ENCODE data around the gene FAM135A. TPM values are rescaled to one million over a fixed set of nuclear protein-coding genes. Genes with fewer than 3 reads are reported as not detected.

Gene FAM135A
- total and polyA plus RNA-seq, 2 of the 13 experiments (the other 11 are each of a cell fraction or from before 2014, with no cell fraction given): 26.9 to 31.5 TPM

DNA sequence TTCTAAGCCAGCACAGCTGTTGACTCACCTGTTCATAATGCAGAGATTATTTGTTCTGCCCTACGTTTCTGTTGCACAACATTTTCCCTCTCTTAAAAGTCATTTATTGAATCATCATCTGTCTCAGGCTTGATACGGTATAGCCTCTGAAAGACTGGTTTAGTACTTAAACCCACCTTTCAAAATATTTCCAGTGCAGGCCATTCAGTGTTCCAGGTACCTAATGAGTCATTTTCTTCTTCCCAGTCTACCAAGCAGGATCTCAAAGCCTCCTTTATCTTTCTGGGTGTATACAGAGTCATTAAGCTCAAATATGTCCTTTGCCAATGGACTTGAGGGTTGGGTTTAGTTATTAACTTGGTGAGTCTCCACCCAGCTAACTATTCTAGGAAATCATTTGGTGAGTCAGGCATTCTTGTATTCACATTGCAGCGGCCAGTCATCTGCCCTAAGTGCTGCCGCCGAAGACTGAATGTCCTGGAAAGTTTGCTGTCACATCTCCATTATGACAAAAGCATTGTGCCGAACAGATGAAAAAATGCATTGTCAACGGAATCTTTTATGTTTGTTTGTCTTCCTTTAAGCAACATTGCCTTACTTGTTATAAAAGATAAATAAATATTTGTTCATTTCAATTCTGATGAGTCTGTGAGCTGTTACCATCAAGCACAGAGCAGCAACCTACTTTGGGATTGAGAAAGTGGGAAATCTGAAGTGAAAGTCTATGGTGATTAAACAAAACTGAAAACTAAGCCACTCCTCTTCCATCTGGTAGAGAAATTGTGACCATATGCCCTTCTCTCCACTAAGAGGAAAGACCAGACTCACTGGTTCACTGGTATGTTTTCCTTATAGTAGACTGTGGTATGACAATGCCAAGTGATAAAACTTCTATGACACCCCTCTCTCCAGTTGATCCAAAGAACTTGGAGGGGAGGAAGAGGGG lies 14.3 kb upstream of the FAM135A start (continued):
- no peak for TF ChIP-seq ZSCAN20 (CRISPR knock-in tag; IDR thresholded peaks at IDR 0.05; ENCODE audit: borderline replicate concordance)
- TF ChIP-seq, protein P1, sequence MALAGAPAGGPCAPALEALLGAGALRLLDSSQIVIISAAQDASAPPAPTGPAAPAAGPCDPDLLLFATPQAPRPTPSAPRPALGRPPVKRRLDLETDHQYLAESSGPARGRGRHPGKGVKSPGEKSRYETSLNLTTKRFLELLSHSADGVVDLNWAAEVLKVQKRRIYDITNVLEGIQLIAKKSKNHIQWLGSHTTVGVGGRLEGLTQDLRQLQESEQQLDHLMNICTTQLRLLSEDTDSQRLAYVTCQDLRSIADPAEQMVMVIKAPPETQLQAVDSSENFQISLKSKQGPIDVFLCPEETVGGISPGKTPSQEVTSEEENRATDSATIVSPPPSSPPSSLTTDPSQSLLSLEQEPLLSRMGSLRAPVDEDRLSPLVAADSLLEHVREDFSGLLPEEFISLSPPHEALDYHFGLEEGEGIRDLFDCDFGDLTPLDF (CRISPR knock-in tag; IDR thresholded peaks at IDR 0.05): no peak
- no peak for TF ChIP-seq MYNN (CRISPR knock-in tag; IDR thresholded peaks at IDR 0.05; ENCODE audit: low read depth)
- peak; percentile 81 to 83 for TF ChIP-seq MAFK (conservative IDR thresholded peaks at IDR 0.05 in 1 of 2, IDR thresholded peaks at IDR 0.05 in 1 of 2; ENCODE audit: low read length in 2 of 2)
- peak; percentile 58 for TF ChIP-seq CEBPG (CRISPR knock-in tag; IDR thresholded peaks at IDR 0.05)
- TF ChIP-seq, protein P2, sequence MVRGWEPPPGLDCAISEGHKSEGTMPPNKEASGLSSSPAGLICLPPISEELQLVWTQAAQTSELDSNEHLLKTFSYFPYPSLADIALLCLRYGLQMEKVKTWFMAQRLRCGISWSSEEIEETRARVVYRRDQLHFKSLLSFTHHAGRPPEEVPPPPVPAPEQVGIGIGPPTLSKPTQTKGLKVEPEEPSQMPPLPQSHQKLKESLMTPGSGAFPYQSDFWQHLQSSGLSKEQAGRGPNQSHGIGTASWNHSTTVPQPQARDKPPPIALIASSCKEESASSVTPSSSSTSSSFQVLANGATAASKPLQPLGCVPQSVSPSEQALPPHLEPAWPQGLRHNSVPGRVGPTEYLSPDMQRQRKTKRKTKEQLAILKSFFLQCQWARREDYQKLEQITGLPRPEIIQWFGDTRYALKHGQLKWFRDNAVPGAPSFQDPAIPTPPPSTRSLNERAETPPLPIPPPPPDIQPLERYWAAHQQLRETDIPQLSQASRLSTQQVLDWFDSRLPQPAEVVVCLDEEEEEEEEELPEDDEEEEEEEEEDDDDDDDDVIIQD (CRISPR knock-in tag; IDR thresholded peaks at IDR 0.05; ENCODE audit: low read depth): peak; percentile 64; the same call in 1 of the 2 replicates
- TF ChIP-seq, protein P3, sequence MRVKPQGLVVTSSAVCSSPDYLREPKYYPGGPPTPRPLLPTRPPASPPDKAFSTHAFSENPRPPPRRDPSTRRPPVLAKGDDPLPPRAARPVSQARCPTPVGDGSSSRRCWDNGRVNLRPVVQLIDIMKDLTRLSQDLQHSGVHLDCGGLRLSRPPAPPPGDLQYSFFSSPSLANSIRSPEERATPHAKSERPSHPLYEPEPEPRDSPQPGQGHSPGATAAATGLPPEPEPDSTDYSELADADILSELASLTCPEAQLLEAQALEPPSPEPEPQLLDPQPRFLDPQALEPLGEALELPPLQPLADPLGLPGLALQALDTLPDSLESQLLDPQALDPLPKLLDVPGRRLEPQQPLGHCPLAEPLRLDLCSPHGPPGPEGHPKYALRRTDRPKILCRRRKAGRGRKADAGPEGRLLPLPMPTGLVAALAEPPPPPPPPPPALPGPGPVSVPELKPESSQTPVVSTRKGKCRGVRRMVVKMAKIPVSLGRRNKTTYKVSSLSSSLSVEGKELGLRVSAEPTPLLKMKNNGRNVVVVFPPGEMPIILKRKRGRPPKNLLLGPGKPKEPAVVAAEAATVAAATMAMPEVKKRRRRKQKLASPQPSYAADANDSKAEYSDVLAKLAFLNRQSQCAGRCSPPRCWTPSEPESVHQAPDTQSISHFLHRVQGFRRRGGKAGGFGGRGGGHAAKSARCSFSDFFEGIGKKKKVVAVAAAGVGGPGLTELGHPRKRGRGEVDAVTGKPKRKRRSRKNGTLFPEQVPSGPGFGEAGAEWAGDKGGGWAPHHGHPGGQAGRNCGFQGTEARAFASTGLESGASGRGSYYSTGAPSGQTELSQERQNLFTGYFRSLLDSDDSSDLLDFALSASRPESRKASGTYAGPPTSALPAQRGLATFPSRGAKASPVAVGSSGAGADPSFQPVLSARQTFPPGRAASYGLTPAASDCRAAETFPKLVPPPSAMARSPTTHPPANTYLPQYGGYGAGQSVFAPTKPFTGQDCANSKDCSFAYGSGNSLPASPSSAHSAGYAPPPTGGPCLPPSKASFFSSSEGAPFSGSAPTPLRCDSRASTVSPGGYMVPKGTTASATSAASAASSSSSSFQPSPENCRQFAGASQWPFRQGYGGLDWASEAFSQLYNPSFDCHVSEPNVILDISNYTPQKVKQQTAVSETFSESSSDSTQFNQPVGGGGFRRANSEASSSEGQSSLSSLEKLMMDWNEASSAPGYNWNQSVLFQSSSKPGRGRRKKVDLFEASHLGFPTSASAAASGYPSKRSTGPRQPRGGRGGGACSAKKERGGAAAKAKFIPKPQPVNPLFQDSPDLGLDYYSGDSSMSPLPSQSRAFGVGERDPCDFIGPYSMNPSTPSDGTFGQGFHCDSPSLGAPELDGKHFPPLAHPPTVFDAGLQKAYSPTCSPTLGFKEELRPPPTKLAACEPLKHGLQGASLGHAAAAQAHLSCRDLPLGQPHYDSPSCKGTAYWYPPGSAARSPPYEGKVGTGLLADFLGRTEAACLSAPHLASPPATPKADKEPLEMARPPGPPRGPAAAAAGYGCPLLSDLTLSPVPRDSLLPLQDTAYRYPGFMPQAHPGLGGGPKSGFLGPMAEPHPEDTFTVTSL (CRISPR knock-in tag; IDR thresholded peaks at IDR 0.05; ENCODE audit: borderline replicate concordance): peak; percentile 81; the same call in 1 of the 2 replicates
- TF ChIP-seq ZNF34 (CRISPR knock-in tag; IDR thresholded peaks at IDR 0.05; ENCODE audit: borderline replicate concordance): no peak
- no peak; the same call in 1 of the 2 replicates for TF ChIP-seq HNRNPUL1 (IDR thresholded peaks at IDR 0.05; ENCODE audit: low read depth, low read length)
- TF ChIP-seq, protein P4, sequence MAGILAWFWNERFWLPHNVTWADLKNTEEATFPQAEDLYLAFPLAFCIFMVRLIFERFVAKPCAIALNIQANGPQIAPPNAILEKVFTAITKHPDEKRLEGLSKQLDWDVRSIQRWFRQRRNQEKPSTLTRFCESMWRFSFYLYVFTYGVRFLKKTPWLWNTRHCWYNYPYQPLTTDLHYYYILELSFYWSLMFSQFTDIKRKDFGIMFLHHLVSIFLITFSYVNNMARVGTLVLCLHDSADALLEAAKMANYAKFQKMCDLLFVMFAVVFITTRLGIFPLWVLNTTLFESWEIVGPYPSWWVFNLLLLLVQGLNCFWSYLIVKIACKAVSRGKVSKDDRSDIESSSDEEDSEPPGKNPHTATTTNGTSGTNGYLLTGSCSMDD (CRISPR knock-in tag; IDR thresholded peaks at IDR 0.05): no peak
- TF ChIP-seq ZNF431 (CRISPR knock-in tag; IDR thresholded peaks at IDR 0.05; ENCODE audit: borderline replicate concordance, low read depth): no peak
- TF ChIP-seq, protein P5, sequence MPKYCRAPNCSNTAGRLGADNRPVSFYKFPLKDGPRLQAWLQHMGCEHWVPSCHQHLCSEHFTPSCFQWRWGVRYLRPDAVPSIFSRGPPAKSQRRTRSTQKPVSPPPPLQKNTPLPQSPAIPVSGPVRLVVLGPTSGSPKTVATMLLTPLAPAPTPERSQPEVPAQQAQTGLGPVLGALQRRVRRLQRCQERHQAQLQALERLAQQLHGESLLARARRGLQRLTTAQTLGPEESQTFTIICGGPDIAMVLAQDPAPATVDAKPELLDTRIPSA (CRISPR knock-in tag; IDR thresholded peaks at IDR 0.05; ENCODE audit: borderline replicate concordance): no peak
- no peak for TF ChIP-seq HOXA5 (CRISPR knock-in tag; IDR thresholded peaks at IDR 0.05)
- TF ChIP-seq SNAI1 (CRISPR knock-in tag; IDR thresholded peaks at IDR 0.05; ENCODE audit: borderline replicate concordance): no peak
- TF ChIP-seq ZNF83 (CRISPR knock-in tag; IDR thresholded peaks at IDR 0.05; ENCODE audit: borderline replicate concordance): no peak
- 0 out of 2 replicates have a peak, but pooled peaks have one; percentile 23 for TF ChIP-seq RBFOX2 (IDR thresholded peaks at IDR 0.05; ENCODE audit: low read depth, low read length)
- TF ChIP-seq HNRNPK (IDR thresholded peaks at IDR 0.05; ENCODE audit: low read depth, low read length, poor library complexity, severe bottlenecking): no peak
- TF ChIP-seq MED13 (CRISPR knock-in tag; IDR thresholded peaks at IDR 0.05): no peak
